ENCODE measurements around the gene DPP8.
"Not testable (repeated sequence)": the region's sequence is repeated elsewhere in the genome, so short reads cannot be mapped to it uniquely, and the experiment has no call there.

Gene DPP8

DNA sequence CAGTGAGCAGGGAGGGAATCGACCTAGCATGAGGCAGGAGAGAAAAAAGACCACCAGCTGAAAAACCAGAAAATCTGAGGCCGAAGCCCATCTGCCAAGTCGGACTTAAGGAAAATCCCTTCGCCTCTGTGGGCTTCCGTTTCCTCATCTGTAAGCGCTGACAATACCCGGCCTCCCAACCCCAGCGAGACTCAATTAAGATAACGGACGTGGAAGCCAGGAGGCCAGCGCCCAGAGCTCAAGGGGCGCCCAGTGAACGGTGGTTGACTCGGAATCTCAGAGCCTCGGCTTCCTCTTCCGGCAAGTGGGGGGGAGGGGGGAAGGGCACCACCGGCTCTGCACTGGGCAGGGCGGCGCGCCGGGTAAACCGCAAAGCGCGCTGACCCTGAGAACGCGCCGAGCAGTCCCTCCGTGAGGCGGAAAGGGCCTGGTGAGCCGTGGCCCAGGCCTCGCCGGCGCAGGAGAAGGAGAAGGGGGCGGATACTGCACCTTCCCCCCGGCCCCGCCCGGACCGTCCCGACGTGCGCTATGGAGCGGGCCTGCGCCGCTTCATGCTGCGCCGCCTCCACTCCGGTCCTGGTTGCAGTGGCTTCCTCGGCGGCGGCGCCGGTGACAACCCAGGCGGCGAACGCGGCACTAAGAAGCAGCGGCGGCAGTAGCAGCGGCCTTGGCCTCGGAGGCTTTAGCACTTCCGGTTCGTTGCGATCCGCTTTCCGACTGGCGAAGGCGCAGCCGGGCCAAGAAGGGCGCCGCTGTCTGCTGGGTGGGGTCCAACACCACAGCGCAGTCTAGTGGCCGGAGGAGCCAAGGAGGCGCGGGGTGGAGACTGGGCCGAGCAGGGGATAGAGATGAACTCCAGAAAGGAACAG is at the start of gene DPP8:
Gene DPP8 (minus strand): TSS at position 693 of the 869 bp plus-strand sequence. CDS start 5,136 bp downstream, outside the sequence.
- H3K9me3 ChIP-seq (ENCODE audit: insufficient read depth, low read depth, low read length): no peaks in the 10 kb centered on the region
- peaks cover 8% of the 10 kb centered on the region; the same call in 1 of the 2 replicates for H3K4me1 ChIP-seq (ENCODE audit: insufficient read depth, low read length)
- H3K4me3 ChIP-seq (ENCODE audit: low read length): peak within 1 kb of the TSS; percentile 91
- H3K27me3 ChIP-seq (ENCODE audit: insufficient read depth, low read length): no peaks in the 10 kb centered on the region
- H3K27ac ChIP-seq (ENCODE audit: low read length): peak within 1 kb of the TSS; percentile 90
- peak within 1 kb of the TSS; percentile 90 for H3K9ac ChIP-seq (ENCODE audit: low read depth, low read length)
- H3K36me3 ChIP-seq (ENCODE audit: insufficient read depth, low read depth, low read length): peaks cover 24% of the 10 kb centered on the region

DNA sequence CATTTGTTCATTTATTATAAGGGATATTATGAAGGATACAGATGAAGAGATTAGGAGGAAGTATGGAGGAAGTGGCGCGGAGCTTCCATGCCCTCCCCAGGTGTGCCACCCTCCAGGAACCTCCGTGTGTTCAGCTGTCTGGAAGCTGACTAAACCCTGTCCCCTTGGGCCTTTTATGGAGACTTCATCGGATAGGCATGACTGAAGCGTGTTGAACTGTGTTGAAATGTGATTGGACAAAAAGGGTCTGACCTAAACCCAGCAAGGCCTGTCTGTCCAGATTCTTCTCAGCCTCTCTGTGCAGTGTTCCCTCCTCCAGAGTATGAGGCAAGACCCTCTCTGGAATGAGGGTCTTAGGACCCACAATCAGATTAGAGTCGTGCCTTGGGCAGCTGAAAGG is 44.4 kb upstream of the DPP8 start:
- H3K9me3 ChIP-seq (ENCODE audit: insufficient read depth, low read depth, low read length): no peaks in the 10 kb centered on the region
- H3K27ac ChIP-seq (ENCODE audit: low read length): no peak overlapping the region
- H3K4me3 ChIP-seq (ENCODE audit: low read length): no peak overlapping the region
- H3K9ac ChIP-seq (ENCODE audit: low read depth, low read length): no peak overlapping the region
- H3K4me1 ChIP-seq (ENCODE audit: insufficient read depth, low read length): no peaks in the 10 kb centered on the region
- no peaks in the 10 kb centered on the region for H3K27me3 ChIP-seq (ENCODE audit: insufficient read depth, low read length)
- H3K36me3 ChIP-seq (ENCODE audit: insufficient read depth, low read depth, low read length): peaks cover 99% of the 10 kb centered on the region

DNA sequence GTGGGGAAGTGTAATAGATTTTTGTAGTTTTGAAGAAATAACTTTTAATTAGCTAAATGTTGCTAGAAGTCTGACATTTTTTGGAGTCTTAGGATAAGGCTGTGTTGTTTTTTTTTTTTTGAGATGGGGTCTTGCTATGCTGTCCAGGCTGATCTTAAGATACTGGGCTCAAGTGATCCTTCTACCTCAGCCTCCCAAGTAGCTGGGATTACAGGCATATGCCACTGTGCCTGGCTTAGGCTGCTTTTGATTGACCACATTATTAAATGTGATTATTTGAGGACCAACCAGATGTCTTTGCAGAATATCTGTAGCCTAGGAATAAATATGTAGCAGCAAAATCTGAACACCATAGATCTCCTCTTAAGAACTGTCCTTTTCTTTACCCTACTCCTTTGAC is 42.5 kb upstream of the DPP8 start:
- H3K36me3 ChIP-seq (ENCODE audit: insufficient read depth, low read depth, low read length): peaks cover 99% of the 10 kb centered on the region
- no peaks in the 10 kb centered on the region for H3K27me3 ChIP-seq (ENCODE audit: insufficient read depth, low read length)
- no peaks in the 10 kb centered on the region for H3K4me1 ChIP-seq (ENCODE audit: insufficient read depth, low read length)
- H3K9ac ChIP-seq (ENCODE audit: low read depth, low read length): no peak overlapping the region
- no peaks in the 10 kb centered on the region for H3K9me3 ChIP-seq (ENCODE audit: insufficient read depth, low read depth, low read length)
- H3K4me3 ChIP-seq (ENCODE audit: low read length): no peak overlapping the region
- H3K27ac ChIP-seq (ENCODE audit: low read length): no peak overlapping the region

DNA sequence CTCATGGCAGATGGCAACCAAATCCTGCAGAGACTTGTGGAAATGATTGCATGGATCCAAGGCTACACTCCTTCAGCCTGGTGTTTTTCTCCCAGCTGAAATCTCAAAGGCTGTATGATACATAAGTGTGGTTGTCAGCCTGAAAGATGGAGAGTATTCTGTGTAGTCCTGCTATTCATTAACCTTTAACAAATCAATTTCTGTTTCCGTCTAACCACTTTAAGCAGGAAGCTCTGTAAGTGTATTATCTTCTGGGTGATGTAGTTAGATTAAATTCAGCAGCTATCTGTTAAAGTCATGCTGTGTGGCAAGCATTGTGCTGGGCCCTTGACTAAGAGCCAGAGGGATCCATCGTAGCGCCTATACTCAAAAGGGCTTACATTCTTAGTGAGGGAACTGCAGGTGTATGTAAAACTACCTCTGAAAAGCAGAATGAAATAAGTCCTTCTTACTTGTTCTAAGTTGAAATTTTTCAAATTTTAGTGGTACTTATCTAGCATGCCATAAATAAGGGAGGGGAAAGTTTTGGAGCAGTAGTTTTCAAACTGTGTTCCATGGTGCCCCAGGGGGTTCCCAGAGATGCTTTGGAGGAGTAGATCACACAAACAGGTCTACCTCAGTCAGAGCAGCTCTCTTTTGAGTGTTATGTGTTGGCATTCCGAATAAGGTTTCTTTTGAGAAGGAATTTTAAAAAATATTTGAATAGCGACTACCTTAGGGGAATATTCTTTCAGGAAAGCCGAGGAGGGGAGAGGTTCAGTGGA is 41.7 kb upstream of the DPP8 start:
- peaks cover 97% of the 10 kb centered on the region for H3K36me3 ChIP-seq (ENCODE audit: insufficient read depth, low read depth, low read length)
- no peak overlapping the region for H3K4me3 ChIP-seq (ENCODE audit: low read length)
- no peak overlapping the region for H3K27ac ChIP-seq (ENCODE audit: low read length)
- no peaks in the 10 kb centered on the region for H3K4me1 ChIP-seq (ENCODE audit: insufficient read depth, low read length)
- H3K27me3 ChIP-seq (ENCODE audit: insufficient read depth, low read length): no peaks in the 10 kb centered on the region
- no peak overlapping the region for H3K9ac ChIP-seq (ENCODE audit: low read depth, low read length)
- no peaks in the 10 kb centered on the region for H3K9me3 ChIP-seq (ENCODE audit: insufficient read depth, low read depth, low read length)

DNA sequence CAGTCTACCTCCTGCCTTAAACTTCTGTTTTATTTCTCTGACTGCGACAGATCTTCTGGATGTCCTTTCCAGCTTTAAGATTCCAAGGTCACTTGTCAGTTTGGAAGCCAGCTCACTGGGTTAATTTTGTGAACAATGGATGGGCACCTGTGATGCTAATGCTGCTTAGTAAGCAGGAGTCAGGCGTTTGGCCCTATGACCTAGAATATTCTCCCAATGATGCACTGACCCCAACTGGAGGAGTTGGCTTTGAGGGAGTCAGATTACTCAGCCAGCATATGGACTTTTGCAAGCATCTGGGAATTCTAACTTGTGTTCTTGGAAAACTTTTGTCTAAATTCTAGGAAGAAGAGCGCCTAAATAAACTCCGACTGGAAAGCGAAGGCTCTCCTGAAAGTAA is 40.8 kb upstream of the DPP8 start:
- Histone ChIP-seq H3K4me1 (ENCODE audit: insufficient read depth, low read length) (no peaks in the 10 kb centered on the region), H3K4me3 (ENCODE audit: low read length) (no peak overlapping the region), H3K27ac (ENCODE audit: low read length) (no peak overlapping the region), H3K9me3 (ENCODE audit: insufficient read depth, low read depth, low read length) (no peaks in the 10 kb centered on the region), H3K27me3 (ENCODE audit: insufficient read depth, low read length) (no peaks in the 10 kb centered on the region), H3K9ac (ENCODE audit: low read depth, low read length) (no peak overlapping the region), H3K36me3 (ENCODE audit: insufficient read depth, low read depth, low read length) (peaks cover 97% of the 10 kb centered on the region)

DNA sequence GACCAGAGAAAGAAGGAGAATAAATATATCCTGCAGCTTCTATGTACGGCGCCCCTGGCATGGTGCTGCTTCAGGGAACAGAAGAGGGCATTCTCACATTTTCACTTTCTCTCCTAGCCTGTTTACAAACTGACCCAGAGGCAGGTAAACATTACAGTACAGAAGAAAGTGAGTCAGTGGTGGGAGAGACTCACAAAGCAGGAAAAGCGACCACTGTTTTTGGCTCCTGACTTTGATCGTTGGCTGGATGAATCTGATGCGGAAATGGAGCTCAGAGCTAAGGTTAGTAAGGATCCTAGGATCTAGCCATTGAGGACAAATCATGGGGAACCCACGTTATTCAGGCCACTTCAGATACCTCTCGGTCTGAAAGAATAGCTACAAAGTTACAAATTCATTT is 39.1 kb upstream of the DPP8 start:
- no peak overlapping the region for H3K27ac ChIP-seq (ENCODE audit: low read length)
- H3K36me3 ChIP-seq (ENCODE audit: insufficient read depth, low read depth, low read length): peaks cover 85% of the 10 kb centered on the region

DNA sequence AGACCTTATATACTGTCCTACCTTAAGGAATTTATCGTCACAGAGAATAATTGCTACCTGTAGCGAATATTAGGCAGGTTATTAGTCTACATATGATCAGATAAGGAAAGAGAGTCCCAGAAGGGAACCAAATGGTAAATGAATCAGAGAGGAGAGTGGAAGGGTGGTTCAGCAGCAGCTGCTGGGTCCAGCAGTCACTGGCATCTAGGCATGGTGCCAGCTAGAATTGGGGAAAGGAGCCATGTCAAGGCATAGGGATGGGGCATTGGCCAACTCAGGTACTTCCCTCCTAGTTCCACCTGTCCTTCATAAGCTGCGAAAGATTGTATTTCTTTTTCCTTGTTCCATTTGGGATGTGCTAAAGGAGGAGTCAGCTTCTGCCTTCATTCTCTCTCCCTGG is 36.2 kb upstream of the DPP8 start:
- peaks cover 63% of the 10 kb centered on the region for H3K36me3 ChIP-seq (ENCODE audit: insufficient read depth, low read depth, low read length)
- H3K27ac ChIP-seq (ENCODE audit: low read length): no peak overlapping the region
- no peak overlapping the region for H3K9ac ChIP-seq (ENCODE audit: low read depth, low read length)
- H3K4me3 ChIP-seq (ENCODE audit: low read length): no peak overlapping the region
- H3K9me3 ChIP-seq (ENCODE audit: insufficient read depth, low read depth, low read length): no peaks in the 10 kb centered on the region
- H3K4me1 ChIP-seq (ENCODE audit: insufficient read depth, low read length): peaks cover 10% of the 10 kb centered on the region
- no peaks in the 10 kb centered on the region for H3K27me3 ChIP-seq (ENCODE audit: insufficient read depth, low read length)

More for the DNA sequence above, 39.1 kb upstream of the DPP8 start:
- no peak overlapping the region for H3K9ac ChIP-seq (ENCODE audit: low read depth, low read length)
- H3K4me3 ChIP-seq (ENCODE audit: low read length): no peak overlapping the region
- H3K9me3 ChIP-seq (ENCODE audit: insufficient read depth, low read depth, low read length): no peaks in the 10 kb centered on the region
- no peaks in the 10 kb centered on the region for H3K27me3 ChIP-seq (ENCODE audit: insufficient read depth, low read length)
- H3K4me1 ChIP-seq (ENCODE audit: insufficient read depth, low read length): no peaks in the 10 kb centered on the region

DNA sequence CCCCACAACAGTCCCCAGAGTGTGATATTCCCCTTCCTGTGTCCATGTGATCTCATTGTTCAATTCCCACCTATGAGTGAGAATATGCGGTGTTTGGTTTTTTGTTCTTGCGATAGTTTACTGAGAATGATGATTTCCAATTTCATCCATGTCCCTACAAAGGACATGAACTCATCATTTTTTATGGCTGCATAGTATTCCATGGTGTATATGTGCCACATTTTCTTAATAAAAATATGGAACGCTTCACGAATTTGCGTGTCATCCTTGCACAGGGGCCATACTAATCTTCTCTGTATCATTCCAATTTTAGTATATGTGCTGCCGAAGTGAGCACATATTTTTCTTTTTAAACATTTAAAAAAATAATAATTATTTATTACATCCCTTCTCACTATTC is 35.4 kb upstream of the DPP8 start:
- Histone ChIP-seq H3K36me3 (ENCODE audit: insufficient read depth, low read depth, low read length) (peaks cover 55% of the 10 kb centered on the region), H3K4me1 (ENCODE audit: insufficient read depth, low read length) (peaks cover 10% of the 10 kb centered on the region)
- H3K4me3 ChIP-seq (ENCODE audit: low read length); H3K9ac ChIP-seq (ENCODE audit: low read depth, low read length); H3K27ac ChIP-seq (ENCODE audit: low read length); H3K9me3 ChIP-seq (ENCODE audit: insufficient read depth, low read depth, low read length); H3K27me3 ChIP-seq (ENCODE audit: insufficient read depth, low read length): not testable (repeated sequence)

DNA sequence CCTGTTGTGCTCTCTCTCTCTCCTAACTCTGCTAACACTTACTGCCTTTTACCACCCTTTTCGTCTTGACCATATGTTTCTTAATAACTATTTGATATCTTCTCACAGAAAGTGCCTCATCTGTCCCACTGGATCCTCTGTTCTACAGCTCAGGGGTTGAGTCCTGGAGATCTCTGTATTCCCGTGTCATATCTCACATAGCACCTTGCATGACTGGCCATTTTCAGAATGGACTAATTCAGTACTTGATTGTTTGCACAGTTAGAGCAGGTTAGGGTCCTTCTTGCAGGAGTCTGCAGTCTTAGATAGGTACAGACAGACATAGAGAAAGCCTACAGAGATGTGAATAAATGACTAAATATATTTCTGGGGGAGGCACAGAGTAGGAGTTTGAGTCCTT is 33.7 kb upstream of the DPP8 start:
- H3K9ac ChIP-seq (ENCODE audit: low read depth, low read length): no peak overlapping the region
- H3K36me3 ChIP-seq (ENCODE audit: insufficient read depth, low read depth, low read length): peaks cover 38% of the 10 kb centered on the region
- H3K27me3 ChIP-seq (ENCODE audit: insufficient read depth, low read length): no peaks in the 10 kb centered on the region
- no peaks in the 10 kb centered on the region for H3K9me3 ChIP-seq (ENCODE audit: insufficient read depth, low read depth, low read length)
- H3K4me1 ChIP-seq (ENCODE audit: insufficient read depth, low read length): peaks cover 10% of the 10 kb centered on the region
- H3K27ac ChIP-seq (ENCODE audit: low read length): no peak overlapping the region
- H3K4me3 ChIP-seq (ENCODE audit: low read length): no peak overlapping the region

DNA sequence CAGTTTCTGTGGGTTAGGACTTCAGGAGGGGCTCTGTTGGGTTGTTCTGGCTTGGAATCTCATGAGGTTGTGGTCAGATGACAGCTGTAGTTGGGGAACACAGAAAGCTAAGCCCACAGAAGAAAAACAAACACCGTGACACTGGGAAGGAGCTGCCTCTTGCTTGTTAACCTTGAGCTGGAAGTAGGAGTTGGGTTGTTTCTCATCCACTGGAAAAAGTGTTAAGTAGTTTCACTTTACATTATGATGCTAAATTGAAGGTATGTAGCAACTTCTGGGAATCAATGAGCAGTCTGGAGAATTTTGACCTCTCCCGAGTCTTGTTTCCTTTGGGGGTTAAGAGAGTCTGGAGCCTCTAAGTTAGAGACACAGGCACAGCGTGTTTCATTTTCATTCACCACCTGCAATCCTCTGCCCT is 33.2 kb upstream of the DPP8 start:
- no peak overlapping the region for H3K9ac ChIP-seq (ENCODE audit: low read depth, low read length)
- H3K36me3 ChIP-seq (ENCODE audit: insufficient read depth, low read depth, low read length): peaks cover 33% of the 10 kb centered on the region
- H3K4me3 ChIP-seq (ENCODE audit: low read length): no peak overlapping the region
- no peaks in the 10 kb centered on the region for H3K9me3 ChIP-seq (ENCODE audit: insufficient read depth, low read depth, low read length)
- H3K27ac ChIP-seq (ENCODE audit: low read length): no peak overlapping the region
- no peaks in the 10 kb centered on the region for H3K27me3 ChIP-seq (ENCODE audit: insufficient read depth, low read length)
- peaks cover 10% of the 10 kb centered on the region for H3K4me1 ChIP-seq (ENCODE audit: insufficient read depth, low read length)

DNA sequence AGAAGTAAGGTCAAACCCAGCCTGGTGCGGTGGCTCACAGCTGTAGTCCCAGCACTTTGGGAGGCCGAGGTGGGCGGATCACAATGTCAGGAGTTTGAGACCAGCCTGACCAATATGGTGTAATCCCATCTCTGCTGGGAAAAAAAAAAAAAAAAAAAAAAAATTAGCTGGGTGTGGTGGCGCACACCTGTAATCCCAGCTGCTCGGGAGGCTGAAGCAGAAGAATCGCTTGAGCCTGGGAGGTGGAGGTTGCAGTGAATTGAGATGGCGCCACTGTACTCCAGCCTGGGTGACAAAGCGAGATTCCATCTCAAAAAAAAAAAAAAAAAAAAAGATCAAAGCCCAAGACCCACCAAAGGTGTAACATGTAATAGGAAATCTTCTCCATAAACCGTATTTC is 31.8 kb upstream of the DPP8 start:
- H3K27me3 ChIP-seq (ENCODE audit: insufficient read depth, low read length); H3K9me3 ChIP-seq (ENCODE audit: insufficient read depth, low read depth, low read length); H3K27ac ChIP-seq (ENCODE audit: low read length); H3K9ac ChIP-seq (ENCODE audit: low read depth, low read length); H3K4me3 ChIP-seq (ENCODE audit: low read length): not testable (repeated sequence)
- peaks cover 10% of the 10 kb centered on the region for H3K4me1 ChIP-seq (ENCODE audit: insufficient read depth, low read length)
- H3K36me3 ChIP-seq (ENCODE audit: insufficient read depth, low read depth, low read length): peaks cover 21% of the 10 kb centered on the region

DNA sequence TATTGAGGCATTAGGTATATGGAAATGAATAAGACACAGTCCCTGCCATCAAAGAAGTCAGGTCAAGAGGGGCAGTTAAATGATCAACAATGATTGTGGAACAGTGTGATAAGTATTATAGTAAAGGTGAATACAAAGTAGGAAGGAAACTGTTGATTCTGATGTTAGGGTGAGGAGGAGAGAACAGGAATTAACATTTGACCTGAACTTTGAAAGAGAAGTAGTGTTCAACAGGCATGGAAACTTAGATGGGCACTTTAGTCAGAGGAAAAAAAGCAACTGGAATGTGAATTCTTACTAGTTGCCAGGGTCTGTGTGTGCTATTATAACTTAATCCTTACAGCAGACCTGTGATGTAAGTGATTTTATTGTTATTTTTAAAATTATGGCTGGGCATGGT is 30.4 kb upstream of the DPP8 start:
- H3K9me3 ChIP-seq (ENCODE audit: insufficient read depth, low read depth, low read length): no peaks in the 10 kb centered on the region
- no peak overlapping the region for H3K9ac ChIP-seq (ENCODE audit: low read depth, low read length)
- H3K27ac ChIP-seq (ENCODE audit: low read length): no peak overlapping the region
- H3K27me3 ChIP-seq (ENCODE audit: insufficient read depth, low read length): no peaks in the 10 kb centered on the region
- H3K36me3 ChIP-seq (ENCODE audit: insufficient read depth, low read depth, low read length): peaks cover 14% of the 10 kb centered on the region; the same call in 1 of the 2 replicates
- peaks cover 10% of the 10 kb centered on the region for H3K4me1 ChIP-seq (ENCODE audit: insufficient read depth, low read length)
- no peak overlapping the region for H3K4me3 ChIP-seq (ENCODE audit: low read length)

Measured in iPS-20b (cell line).